Neural progenitor cell (in vitro differentiated cells): Measurements from ENCODE around the gene ZNF91.

ENCODE experiments used
- EZH2 ChIP-seq: fragments of 200-600 bp; sonication (generic); IDR thresholded peaks from 2 replicates; pipeline ENCODE4 v1.6.1; 2017; ENCODE audit warnings: antibody characterized with exemption, mild to moderate bottlenecking, moderate library complexity
- EZH2phosphoT487 ChIP-seq: fragments of 200-600 bp; sonication (generic); IDR thresholded peaks from 2 replicates; pipeline ENCODE4 v1.6.1; 2017; ENCODE audit warnings: antibody characterized with exemption
- TF ChIP-seq, protein P1 (sequence below): fragments of 200-600 bp; sonication (generic); IDR thresholded peaks from 2 replicates; pipeline ENCODE4 v1.5.1; 2017; ENCODE audit warnings: antibody characterized with exemption, mild to moderate bottlenecking

DNA sequence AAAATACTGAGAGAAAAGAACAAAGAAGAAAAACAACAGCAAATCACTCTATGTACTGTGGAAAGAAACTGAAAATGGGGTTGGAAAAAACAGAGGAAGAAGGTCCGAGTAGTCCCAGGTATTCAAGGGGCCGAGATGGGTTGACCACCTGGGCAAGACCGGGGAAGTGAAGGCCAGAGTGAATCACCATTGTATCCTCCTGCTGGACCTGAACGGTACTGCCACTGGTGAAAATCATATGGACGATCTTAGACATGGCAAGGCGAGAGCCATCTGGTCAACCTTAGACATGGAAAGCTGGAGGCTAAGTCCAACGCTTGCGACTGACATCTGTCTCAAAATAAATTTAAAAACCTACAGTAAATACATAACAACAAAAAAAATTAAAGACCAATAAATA is 44.4 kb upstream of the ZNF91 start:
- TF ChIP-seq, protein P1, sequence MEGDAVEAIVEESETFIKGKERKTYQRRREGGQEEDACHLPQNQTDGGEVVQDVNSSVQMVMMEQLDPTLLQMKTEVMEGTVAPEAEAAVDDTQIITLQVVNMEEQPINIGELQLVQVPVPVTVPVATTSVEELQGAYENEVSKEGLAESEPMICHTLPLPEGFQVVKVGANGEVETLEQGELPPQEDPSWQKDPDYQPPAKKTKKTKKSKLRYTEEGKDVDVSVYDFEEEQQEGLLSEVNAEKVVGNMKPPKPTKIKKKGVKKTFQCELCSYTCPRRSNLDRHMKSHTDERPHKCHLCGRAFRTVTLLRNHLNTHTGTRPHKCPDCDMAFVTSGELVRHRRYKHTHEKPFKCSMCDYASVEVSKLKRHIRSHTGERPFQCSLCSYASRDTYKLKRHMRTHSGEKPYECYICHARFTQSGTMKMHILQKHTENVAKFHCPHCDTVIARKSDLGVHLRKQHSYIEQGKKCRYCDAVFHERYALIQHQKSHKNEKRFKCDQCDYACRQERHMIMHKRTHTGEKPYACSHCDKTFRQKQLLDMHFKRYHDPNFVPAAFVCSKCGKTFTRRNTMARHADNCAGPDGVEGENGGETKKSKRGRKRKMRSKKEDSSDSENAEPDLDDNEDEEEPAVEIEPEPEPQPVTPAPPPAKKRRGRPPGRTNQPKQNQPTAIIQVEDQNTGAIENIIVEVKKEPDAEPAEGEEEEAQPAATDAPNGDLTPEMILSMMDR, result no peak
- TF ChIP-seq EZH2, result no peak
- no peak for TF ChIP-seq EZH2phosphoT487
